ENCODE data around the gene JPH2. TPM values are rescaled to one million over a fixed set of nuclear protein-coding genes. Genes with fewer than 3 reads are reported as not detected.

JPH2 gene
- total and polyA plus RNA-seq, 2 experiments from 2014 or later = 0.16 to 1.1 TPM

DNA sequence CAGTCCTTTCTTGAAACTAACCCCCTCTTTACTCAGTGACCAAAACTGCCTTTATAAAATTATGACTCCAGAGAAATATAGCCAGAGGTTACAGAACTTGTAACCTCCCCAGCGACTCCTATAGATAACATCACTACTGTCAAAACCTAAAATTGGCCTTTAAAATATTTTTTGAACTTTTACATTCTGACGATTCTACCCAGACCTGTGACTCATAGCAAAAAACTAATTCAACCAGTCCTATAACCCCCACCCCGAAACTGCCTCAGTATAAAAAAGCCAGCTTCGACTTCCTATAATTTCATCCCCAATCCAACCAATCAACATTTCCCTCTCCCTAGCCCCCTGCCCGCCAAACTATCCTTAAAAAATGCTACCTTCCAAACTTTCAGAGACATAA, 13.9 kb downstream of the JPH2 start:
- Mint-ChIP-seq H3K4me3 (no peak overlapping the region), H3K9me3 (no peaks in the 10 kb centered on the region), H3K36me3 (ENCODE audit: low read depth) (no peaks in the 10 kb centered on the region; the same call in 2 of the 3 replicates), H3K27me3 (ENCODE audit: insufficient read depth, low read depth, poor library complexity) (peaks cover 10% of the 10 kb centered on the region), H3K4me1 (no peaks in the 10 kb centered on the region; the same call in 2 of the 3 replicates), H3K27ac (no peak overlapping the region; the same call in 1 of the 2 replicates)
- no peaks in the 10 kb centered on the region for H3K27me3 ChIP-seq (ENCODE audit: insufficient read depth)
- TF ChIP-seq NANOG (IDR thresholded peaks at IDR 0.05; ENCODE audit: borderline replicate concordance) (no peak), POLR2AphosphoS5 (IDR thresholded peaks at IDR 0.05; ENCODE audit: low read depth) (no peak), CREB1 (CRISPR knock-in tag; IDR thresholded peaks at IDR 0.05; ENCODE audit: low read depth) (no peak), EZH2 (IDR thresholded peaks at IDR 0.05; ENCODE audit: low read depth, unreplicated experiment) (no peak), STAT1 (IDR thresholded peaks at IDR 0.05; ENCODE audit: unreplicated experiment) (no peak), EZH2phosphoT487 (IDR thresholded peaks at IDR 0.05; ENCODE audit: unreplicated experiment) (no peak)
- TF ChIP-seq, protein P1, sequence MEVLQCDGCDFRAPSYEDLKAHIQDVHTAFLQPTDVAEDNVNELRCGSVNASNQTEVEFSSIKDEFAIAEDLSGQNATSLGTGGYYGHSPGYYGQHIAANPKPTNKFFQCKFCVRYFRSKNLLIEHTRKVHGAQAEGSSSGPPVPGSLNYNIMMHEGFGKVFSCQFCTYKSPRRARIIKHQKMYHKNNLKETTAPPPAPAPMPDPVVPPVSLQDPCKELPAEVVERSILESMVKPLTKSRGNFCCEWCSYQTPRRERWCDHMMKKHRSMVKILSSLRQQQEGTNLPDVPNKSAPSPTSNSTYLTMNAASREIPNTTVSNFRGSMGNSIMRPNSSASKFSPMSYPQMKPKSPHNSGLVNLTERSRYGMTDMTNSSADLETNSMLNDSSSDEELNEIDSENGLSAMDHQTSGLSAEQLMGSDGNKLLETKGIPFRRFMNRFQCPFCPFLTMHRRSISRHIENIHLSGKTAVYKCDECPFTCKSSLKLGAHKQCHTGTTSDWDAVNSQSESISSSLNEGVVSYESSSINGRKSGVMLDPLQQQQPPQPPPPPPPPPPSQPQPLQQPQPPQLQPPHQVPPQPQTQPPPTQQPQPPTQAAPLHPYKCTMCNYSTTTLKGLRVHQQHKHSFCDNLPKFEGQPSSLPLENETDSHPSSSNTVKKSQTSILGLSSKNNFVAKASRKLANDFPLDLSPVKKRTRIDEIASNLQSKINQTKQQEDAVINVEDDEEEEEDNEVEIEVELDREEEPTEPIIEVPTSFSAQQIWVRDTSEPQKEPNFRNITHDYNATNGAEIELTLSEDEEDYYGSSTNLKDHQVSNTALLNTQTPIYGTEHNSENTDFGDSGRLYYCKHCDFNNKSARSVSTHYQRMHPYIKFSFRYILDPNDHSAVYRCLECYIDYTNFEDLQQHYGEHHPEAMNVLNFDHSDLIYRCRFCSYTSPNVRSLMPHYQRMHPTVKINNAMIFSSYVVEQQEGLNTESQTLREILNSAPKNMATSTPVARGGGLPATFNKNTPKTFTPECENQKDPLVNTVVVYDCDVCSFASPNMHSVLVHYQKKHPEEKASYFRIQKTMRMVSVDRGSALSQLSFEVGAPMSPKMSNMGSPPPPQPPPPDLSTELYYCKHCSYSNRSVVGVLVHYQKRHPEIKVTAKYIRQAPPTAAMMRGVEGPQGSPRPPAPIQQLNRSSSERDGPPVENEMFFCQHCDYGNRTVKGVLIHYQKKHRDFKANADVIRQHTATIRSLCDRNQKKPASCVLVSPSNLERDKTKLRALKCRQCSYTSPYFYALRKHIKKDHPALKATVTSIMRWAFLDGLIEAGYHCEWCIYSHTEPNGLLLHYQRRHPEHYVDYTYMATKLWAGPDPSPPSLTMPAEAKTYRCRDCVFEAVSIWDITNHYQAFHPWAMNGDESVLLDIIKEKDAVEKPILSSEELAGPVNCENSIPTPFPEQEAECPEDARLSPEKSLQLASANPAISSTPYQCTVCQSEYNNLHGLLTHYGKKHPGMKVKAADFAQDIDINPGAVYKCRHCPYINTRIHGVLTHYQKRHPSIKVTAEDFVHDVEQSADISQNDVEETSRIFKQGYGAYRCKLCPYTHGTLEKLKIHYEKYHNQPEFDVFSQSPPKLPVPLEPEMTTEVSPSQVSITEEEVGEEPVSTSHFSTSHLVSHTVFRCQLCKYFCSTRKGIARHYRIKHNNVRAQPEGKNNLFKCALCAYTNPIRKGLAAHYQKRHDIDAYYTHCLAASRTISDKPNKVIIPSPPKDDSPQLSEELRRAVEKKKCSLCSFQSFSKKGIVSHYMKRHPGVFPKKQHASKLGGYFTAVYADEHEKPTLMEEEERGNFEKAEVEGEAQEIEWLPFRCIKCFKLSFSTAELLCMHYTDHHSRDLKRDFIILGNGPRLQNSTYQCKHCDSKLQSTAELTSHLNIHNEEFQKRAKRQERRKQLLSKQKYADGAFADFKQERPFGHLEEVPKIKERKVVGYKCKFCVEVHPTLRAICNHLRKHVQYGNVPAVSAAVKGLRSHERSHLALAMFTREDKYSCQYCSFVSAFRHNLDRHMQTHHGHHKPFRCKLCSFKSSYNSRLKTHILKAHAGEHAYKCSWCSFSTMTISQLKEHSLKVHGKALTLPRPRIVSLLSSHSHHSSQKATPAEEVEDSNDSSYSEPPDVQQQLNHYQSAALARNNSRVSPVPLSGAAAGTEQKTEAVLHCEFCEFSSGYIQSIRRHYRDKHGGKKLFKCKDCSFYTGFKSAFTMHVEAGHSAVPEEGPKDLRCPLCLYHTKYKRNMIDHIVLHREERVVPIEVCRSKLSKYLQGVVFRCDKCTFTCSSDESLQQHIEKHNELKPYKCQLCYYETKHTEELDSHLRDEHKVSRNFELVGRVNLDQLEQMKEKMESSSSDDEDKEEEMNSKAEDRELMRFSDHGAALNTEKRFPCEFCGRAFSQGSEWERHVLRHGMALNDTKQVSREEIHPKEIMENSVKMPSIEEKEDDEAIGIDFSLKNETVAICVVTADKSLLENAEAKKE (CRISPR knock-in tag; IDR thresholded peaks at IDR 0.05) = no peak
- DNase-seq (ENCODE audit: low spot score) = no peak
- no peak overlapping the region for H3K4me2 ChIP-seq
- no peak overlapping the region for H2AFZ ChIP-seq
- no peak overlapping the region for H3K27ac ChIP-seq (ENCODE audit: low read depth)
- H3K36me3 ChIP-seq (ENCODE audit: insufficient read depth) = no peaks in the 10 kb centered on the region
- H3K79me2 ChIP-seq (replicated peaks; ENCODE audit: insufficient read depth) = no peaks in the 10 kb centered on the region
- no peaks in the 10 kb centered on the region for H3K4me1 ChIP-seq (ENCODE audit: insufficient read depth)
- no peak overlapping the region for H3K4me3 ChIP-seq
- H4K20me1 ChIP-seq (replicated peaks; ENCODE audit: insufficient read depth) = no peaks in the 10 kb centered on the region
- no peaks in the 10 kb centered on the region for H3K9me2 ChIP-seq (ENCODE audit: insufficient read depth)
- H3F3A ChIP-seq (replicated peaks; ENCODE audit: low read depth) = no peaks in the 10 kb centered on the region
- no peak for ATAC-seq

DNA sequence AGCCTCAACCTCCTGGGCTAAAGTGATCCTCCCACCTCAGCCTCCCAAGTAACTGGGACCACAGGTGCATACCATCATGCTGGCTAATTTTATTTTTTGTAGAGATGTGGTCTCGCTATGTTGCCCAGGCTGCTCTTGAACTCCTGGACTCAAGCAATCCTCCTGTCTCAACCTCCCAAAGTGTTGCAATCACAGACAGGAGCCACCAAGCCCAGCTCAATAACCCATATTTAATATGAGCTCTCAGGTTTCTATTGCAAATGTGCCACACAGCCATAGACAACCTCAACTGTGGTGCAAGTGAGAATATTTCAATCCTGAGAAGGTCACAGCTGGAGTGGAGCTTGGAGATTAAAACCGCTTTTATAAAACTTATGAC, 14.4 kb downstream of the JPH2 start:
- Histone ChIP-seq H3K27ac (ENCODE audit: low read depth) (no peak overlapping the region), H3K79me2 (replicated peaks; ENCODE audit: insufficient read depth) (no peaks in the 10 kb centered on the region), H2AFZ (no peak overlapping the region), H4K20me1 (replicated peaks; ENCODE audit: insufficient read depth) (no peaks in the 10 kb centered on the region), H3K4me1 (ENCODE audit: insufficient read depth) (no peaks in the 10 kb centered on the region), H3K4me2 (no peak overlapping the region), H3F3A (replicated peaks; ENCODE audit: low read depth) (no peaks in the 10 kb centered on the region), H3K36me3 (ENCODE audit: insufficient read depth) (no peaks in the 10 kb centered on the region), H3K4me3 (no peak overlapping the region), H3K27me3 (ENCODE audit: insufficient read depth) (no peaks in the 10 kb centered on the region), H3K9me2 (ENCODE audit: insufficient read depth) (no peaks in the 10 kb centered on the region)
- Mint-ChIP-seq H3K36me3 (ENCODE audit: low read depth) (no peaks in the 10 kb centered on the region; the same call in 2 of the 3 replicates), H3K9me3 (no peaks in the 10 kb centered on the region), H3K4me3 (no peak overlapping the region), H3K4me1 (no peaks in the 10 kb centered on the region; the same call in 2 of the 3 replicates), H3K27ac (no peak overlapping the region), H3K27me3 (ENCODE audit: insufficient read depth, low read depth, poor library complexity) (peaks cover 11% of the 10 kb centered on the region)
- ATAC-seq = no peak
- TF ChIP-seq, protein P2, sequence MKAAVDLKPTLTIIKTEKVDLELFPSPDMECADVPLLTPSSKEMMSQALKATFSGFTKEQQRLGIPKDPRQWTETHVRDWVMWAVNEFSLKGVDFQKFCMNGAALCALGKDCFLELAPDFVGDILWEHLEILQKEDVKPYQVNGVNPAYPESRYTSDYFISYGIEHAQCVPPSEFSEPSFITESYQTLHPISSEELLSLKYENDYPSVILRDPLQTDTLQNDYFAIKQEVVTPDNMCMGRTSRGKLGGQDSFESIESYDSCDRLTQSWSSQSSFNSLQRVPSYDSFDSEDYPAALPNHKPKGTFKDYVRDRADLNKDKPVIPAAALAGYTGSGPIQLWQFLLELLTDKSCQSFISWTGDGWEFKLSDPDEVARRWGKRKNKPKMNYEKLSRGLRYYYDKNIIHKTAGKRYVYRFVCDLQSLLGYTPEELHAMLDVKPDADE (IDR thresholded peaks at IDR 0.05) = no peak
- no peak for TF ChIP-seq ZNF331 (CRISPR knock-in tag; IDR thresholded peaks at IDR 0.05; ENCODE audit: low read depth)
- TF ChIP-seq, protein P3, sequence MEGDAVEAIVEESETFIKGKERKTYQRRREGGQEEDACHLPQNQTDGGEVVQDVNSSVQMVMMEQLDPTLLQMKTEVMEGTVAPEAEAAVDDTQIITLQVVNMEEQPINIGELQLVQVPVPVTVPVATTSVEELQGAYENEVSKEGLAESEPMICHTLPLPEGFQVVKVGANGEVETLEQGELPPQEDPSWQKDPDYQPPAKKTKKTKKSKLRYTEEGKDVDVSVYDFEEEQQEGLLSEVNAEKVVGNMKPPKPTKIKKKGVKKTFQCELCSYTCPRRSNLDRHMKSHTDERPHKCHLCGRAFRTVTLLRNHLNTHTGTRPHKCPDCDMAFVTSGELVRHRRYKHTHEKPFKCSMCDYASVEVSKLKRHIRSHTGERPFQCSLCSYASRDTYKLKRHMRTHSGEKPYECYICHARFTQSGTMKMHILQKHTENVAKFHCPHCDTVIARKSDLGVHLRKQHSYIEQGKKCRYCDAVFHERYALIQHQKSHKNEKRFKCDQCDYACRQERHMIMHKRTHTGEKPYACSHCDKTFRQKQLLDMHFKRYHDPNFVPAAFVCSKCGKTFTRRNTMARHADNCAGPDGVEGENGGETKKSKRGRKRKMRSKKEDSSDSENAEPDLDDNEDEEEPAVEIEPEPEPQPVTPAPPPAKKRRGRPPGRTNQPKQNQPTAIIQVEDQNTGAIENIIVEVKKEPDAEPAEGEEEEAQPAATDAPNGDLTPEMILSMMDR (conservative IDR thresholded peaks at IDR 0.05; ENCODE audit: low read depth in 2 of 2) = no peak
- DNase-seq (ENCODE audit: low spot score) = no peak

All from GM23338 (cell line).